Liver (tissue), 9 donors: ENCODE data around the gene ZNF697. TPM values are rescaled to one million over a fixed set of nuclear protein-coding genes. Genes with fewer than 3 reads are reported as not detected.

Source experiments
- DNase-seq: peaks from one replicate; pipeline ENCODE4 v3.0.0-alpha.2; 2017; ENCODE audit warnings: low spot score
- H3K27ac ChIP-seq, 2 donors: one replicate each; pipeline ENCODE4 v1.7.0; 2013; ENCODE audit warnings: inconsistent platforms in 2 of 2, low read length in 2 of 2, control low read depth in 1 of 2, low read depth in 1 of 2, mild to moderate bottlenecking in 1 of 2
- H3K27me3 ChIP-seq, 4 donors: one replicate each; pipeline versions ENCODE4 v1.6.1 to v1.7.0; 2013; ENCODE audit warnings: low read length in 3 of 4, inconsistent platforms in 1 of 4, mild to moderate bottlenecking in 1 of 4, moderate library complexity in 1 of 4; ENCODE audit not compliant: control insufficient read depth in 4 of 4, insufficient read depth in 4 of 4
- H3K36me3 ChIP-seq, 4 donors: one replicate each; pipeline versions ENCODE4 v1.6.1 to v1.7.0; 2013; ENCODE audit warnings: low read length in 3 of 4, mild to moderate bottlenecking in 3 of 4, low read depth in 1 of 4, moderate library complexity in 1 of 4; ENCODE audit not compliant: control insufficient read depth in 4 of 4, insufficient read depth in 3 of 4
- H3K4me1 ChIP-seq, 4 donors: one replicate each; pipeline versions ENCODE4 v1.6.1 to v1.7.0; 2013; ENCODE audit warnings: low read length in 3 of 4, mild to moderate bottlenecking in 3 of 4, moderate library complexity in 1 of 4; ENCODE audit not compliant: control insufficient read depth in 4 of 4, insufficient read depth in 4 of 4
- H3K4me3 ChIP-seq, 3 donors: one replicate each; pipeline versions ENCODE4 v1.6.1 to v1.7.0; 2013; ENCODE audit warnings: low read length in 3 of 3, control low read depth in 1 of 3, low read depth in 1 of 3, mild to moderate bottlenecking in 1 of 3
- H3K9ac ChIP-seq, 2 donors: one replicate each; pipeline ENCODE4 v1.7.0; 2013; ENCODE audit warnings: low read length in 2 of 2, mild to moderate bottlenecking in 2 of 2, moderate library complexity in 2 of 2, control low read depth in 1 of 2, low read depth in 1 of 2
- H3K9me3 ChIP-seq, 4 donors: one replicate each; pipeline versions ENCODE4 v1.6.1 to v1.7.0; 2013; ENCODE audit warnings: low read length in 3 of 4; ENCODE audit not compliant: control insufficient read depth in 4 of 4
- EGR1 ChIP-seq, 2 donors: IDR thresholded peaks; 2 replicates each; pipeline ENCODE4 v1.6.1; 2016 to 2018; ENCODE audit warnings: antibody characterized with exemption in 2 of 2, low read depth in 2 of 2
- FOXA1 ChIP-seq: IDR thresholded peaks from 2 replicates; pipeline ENCODE4 v1.6.1; 2016; ENCODE audit warnings: antibody characterized with exemption
- FOXA2 ChIP-seq: IDR thresholded peaks from 2 replicates; pipeline ENCODE4 v1.6.1; 2016; ENCODE audit warnings: antibody characterized with exemption
- GABPA ChIP-seq, 2 donors: IDR thresholded peaks in 1 of 2; conservative IDR thresholded peaks in 1 of 2; 2 replicates each; pipeline ENCODE4 v1.6.1; 2016; ENCODE audit warnings: antibody characterized with exemption in 2 of 2, mild to moderate bottlenecking in 1 of 2, moderate library complexity in 1 of 2
- HNF4A ChIP-seq, 2 donors: conservative IDR thresholded peaks; 2 replicates each; pipeline ENCODE4 v1.6.1; 2016; ENCODE audit warnings: antibody characterized with exemption in 2 of 2, mild to moderate bottlenecking in 2 of 2
- HNF4G ChIP-seq: IDR thresholded peaks from 2 replicates; pipeline ENCODE4 v1.6.1; 2016; ENCODE audit warnings: antibody characterized with exemption
- JUND ChIP-seq, 2 donors: IDR thresholded peaks; 2 replicates each; pipeline ENCODE4 v1.6.1; 2016; ENCODE audit warnings: antibody characterized with exemption in 2 of 2
- NR2F2 ChIP-seq: IDR thresholded peaks from 2 replicates; pipeline ENCODE4 v1.6.1; 2016; ENCODE audit warnings: antibody characterized with exemption
- RAD21 ChIP-seq, 2 donors: IDR thresholded peaks; 2 replicates each; pipeline ENCODE4 v1.6.1; 2016; ENCODE audit warnings: antibody characterized with exemption in 2 of 2, mild to moderate bottlenecking in 2 of 2
- RXRA ChIP-seq, 2 donors: IDR thresholded peaks; 2 replicates each; pipeline ENCODE4 v1.6.1; 2017 to 2018; ENCODE audit warnings: antibody characterized with exemption in 2 of 2, mild to moderate bottlenecking in 1 of 2
- SP1 ChIP-seq: IDR thresholded peaks from 2 replicates; pipeline ENCODE4 v1.6.1; 2018; ENCODE audit warnings: antibody characterized with exemption, mild to moderate bottlenecking
- TAF1 ChIP-seq: conservative IDR thresholded peaks from 2 replicates; pipeline ENCODE4 v1.6.1; 2016; ENCODE audit warnings: antibody characterized with exemption, mild to moderate bottlenecking
- YY1 ChIP-seq: IDR thresholded peaks from 2 replicates; pipeline ENCODE4 v1.6.1; 2016; ENCODE audit warnings: antibody characterized with exemption, mild to moderate bottlenecking
- WGBS: extraction: QIAGEN DNeasy Blood & Tissue Kit; methylation state at CpG from one replicate; pipeline ENCODE4 v1.1.7; 2013; 5-methylcytosine and 5-hydroxymethylcytosine counted together
- polyA plus RNA-seq, 2 donors: library from polyadenylated mRNA; stranded (reverse) in 1 of 2; unstranded in 1 of 2; fragments of 200-250 nt in 1 of 2; fragments of >200 nt in 1 of 2; fragmentation: Nextera tagmentation in 1 of 2; extraction: Ambion mirVana in 1 of 2; gene quantifications; one replicate each; pipeline versions ENCODE4 v1.2.1 to v1.2.3, GENCODE V29; 2013 to 2015
- total RNA-seq, 2 donors: library from RNA; depleted of rRNA; stranded (reverse); fragments of >200 nt; gene quantifications; one replicate each; pipeline ENCODE4 v1.2.3, GENCODE V29; 2014
- TF ChIP-seq, protein P1 (sequence below): IDR thresholded peaks from 2 replicates; pipeline ENCODE4 v1.6.1; 2016; ENCODE audit warnings: antibody characterized with exemption
- TF ChIP-seq, protein P2 (sequence below): fragments of 150-350 bp; IDR thresholded peaks from 2 replicates; pipeline ENCODE4 v1.5.1; 2017; ENCODE audit warnings: improper control_type of control experiment, low read depth, low read length; ENCODE audit not compliant: missing input control
- TF ChIP-seq, protein P3 (sequence below): IDR thresholded peaks from 2 replicates; pipeline ENCODE4 v1.6.1; 2016; ENCODE audit warnings: antibody characterized with exemption
- TF ChIP-seq, protein P4 (sequence below): IDR thresholded peaks from 2 replicates; pipeline ENCODE4 v1.6.1; 2016; ENCODE audit warnings: antibody characterized with exemption
- TF ChIP-seq, protein P5 (sequence below): IDR thresholded peaks from 2 replicates; pipeline ENCODE4 v1.6.1; 2016; ENCODE audit warnings: antibody characterized with exemption, mild to moderate bottlenecking
- donor health status: healthy.
- donor health status: healthy.
- donor health status: healthy.
- donor health status: healthy.
- donor health status: healthy.

The ZNF697 gene
- total and polyA plus RNA-seq, 4 donors: 0.89 to 4.5 (median 3.2) TPM

DNA sequence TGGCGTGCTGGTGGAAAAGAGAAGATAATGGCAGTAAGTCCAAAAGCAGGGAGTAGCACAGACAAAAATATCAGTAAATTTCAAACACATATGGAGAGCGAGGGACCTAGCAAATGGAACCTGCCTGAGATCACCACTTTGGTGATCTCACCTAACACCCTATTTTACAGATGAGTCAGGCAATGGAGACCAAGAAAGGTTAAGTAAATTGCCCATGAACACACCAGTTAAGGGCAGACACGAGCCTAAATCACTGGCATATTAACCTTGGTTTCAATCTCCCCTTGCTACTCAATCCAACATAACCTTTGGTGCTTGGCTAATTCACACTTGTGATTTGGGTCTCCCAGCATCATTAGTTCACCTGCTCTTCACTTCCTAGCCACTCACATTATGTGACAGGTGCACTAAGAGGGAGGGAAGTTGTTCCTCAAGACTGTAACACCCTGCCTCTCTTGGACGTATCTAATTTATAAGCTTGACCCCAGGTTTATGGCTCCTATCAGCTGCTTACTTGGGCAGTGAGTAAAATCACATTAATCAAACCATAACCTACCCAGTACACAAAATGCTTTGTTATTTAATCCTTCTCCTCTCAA, 11.5 kb downstream of the ZNF697 start:
- Histone ChIP-seq H3K4me1 (peaks cover 8 to 12% (median 11%) of the 10 kb centered on the region in 4 donors), H3K27ac (peak overlapping the region in 1 of 2 donors; percentile 13), H3K36me3 (peaks cover 0 to 2% (median 0%) of the 10 kb centered on the region in 4 donors), H3K9ac (no peak overlapping the region), H3K27me3 (no peaks in the 10 kb centered on the region), H3K9me3 (no peaks in the 10 kb centered on the region), H3K4me3 (no peak overlapping the region)
- no peak for TF ChIP-seq FOXA2
- TF ChIP-seq, protein P1, sequence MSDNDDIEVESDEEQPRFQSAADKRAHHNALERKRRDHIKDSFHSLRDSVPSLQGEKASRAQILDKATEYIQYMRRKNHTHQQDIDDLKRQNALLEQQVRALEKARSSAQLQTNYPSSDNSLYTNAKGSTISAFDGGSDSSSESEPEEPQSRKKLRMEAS: no peak
- no peak for TF ChIP-seq JUND (IDR thresholded peaks at IDR 0.05)
- TF ChIP-seq EGR1 (IDR thresholded peaks at IDR 0.05; ENCODE audit: low read depth in 2 of 2): no peak
- TF ChIP-seq, protein P2, sequence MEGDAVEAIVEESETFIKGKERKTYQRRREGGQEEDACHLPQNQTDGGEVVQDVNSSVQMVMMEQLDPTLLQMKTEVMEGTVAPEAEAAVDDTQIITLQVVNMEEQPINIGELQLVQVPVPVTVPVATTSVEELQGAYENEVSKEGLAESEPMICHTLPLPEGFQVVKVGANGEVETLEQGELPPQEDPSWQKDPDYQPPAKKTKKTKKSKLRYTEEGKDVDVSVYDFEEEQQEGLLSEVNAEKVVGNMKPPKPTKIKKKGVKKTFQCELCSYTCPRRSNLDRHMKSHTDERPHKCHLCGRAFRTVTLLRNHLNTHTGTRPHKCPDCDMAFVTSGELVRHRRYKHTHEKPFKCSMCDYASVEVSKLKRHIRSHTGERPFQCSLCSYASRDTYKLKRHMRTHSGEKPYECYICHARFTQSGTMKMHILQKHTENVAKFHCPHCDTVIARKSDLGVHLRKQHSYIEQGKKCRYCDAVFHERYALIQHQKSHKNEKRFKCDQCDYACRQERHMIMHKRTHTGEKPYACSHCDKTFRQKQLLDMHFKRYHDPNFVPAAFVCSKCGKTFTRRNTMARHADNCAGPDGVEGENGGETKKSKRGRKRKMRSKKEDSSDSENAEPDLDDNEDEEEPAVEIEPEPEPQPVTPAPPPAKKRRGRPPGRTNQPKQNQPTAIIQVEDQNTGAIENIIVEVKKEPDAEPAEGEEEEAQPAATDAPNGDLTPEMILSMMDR: no peak
- no peak for TF ChIP-seq HNF4A (conservative IDR thresholded peaks at IDR 0.05)
- WGBS: 92% methylated on average over 4 of the region's 4 CpGs
- no peak for DNase-seq

DNA sequence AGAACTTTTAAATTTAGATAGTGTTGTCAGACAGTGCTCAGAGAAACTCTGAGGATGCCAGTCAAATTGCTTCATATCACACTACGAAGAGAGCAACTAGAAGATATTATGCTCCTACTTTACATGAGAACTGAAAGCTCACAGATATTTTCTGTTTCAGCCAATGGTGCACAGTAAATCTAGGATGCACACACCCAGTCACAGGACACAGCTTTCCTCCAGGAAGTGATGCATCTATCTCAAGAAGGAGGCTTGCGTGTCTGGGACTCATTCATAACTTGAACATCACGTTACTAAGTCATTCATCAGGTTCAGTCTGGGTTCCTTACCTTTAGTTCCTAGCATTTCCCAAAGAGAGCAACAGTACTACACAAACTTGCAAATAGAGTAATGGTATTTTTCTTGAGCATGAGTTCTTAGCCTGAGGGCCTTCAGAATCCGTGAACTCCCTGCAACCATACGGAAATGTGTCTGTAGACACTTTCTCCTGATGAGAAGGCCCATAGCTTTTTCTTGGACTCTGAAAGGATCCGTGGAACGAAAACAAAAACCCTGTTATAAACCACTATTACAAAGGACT, 12.2 kb downstream of the ZNF697 start:
- Histone ChIP-seq H3K4me1 (peaks cover 11 to 17% (median 15%) of the 10 kb centered on the region in 4 donors), H3K27me3 (no peaks in the 10 kb centered on the region), H3K4me3 (no peak overlapping the region), H3K9ac (no peak overlapping the region), H3K27ac (peak overlapping the region in 1 of 2 donors; percentile 13), H3K36me3 (peaks cover 0 to 2% (median 0%) of the 10 kb centered on the region in 4 donors), H3K9me3 (no peaks in the 10 kb centered on the region)
- TF ChIP-seq, protein P3, sequence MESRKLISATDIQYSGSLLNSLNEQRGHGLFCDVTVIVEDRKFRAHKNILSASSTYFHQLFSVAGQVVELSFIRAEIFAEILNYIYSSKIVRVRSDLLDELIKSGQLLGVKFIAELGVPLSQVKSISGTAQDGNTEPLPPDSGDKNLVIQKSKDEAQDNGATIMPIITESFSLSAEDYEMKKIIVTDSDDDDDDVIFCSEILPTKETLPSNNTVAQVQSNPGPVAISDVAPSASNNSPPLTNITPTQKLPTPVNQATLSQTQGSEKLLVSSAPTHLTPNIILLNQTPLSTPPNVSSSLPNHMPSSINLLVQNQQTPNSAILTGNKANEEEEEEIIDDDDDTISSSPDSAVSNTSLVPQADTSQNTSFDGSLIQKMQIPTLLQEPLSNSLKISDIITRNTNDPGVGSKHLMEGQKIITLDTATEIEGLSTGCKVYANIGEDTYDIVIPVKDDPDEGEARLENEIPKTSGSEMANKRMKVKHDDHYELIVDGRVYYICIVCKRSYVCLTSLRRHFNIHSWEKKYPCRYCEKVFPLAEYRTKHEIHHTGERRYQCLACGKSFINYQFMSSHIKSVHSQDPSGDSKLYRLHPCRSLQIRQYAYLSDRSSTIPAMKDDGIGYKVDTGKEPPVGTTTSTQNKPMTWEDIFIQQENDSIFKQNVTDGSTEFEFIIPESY: no peak
- TF ChIP-seq, protein P1: no peak
- no peak for TF ChIP-seq JUND (IDR thresholded peaks at IDR 0.05)
- no peak for TF ChIP-seq GABPA (IDR thresholded peaks at IDR 0.05 in 1 of 2, conservative IDR thresholded peaks at IDR 0.05 in 1 of 2)
- no peak for TF ChIP-seq RXRA (IDR thresholded peaks at IDR 0.05)
- no peak for TF ChIP-seq TAF1
- TF ChIP-seq SP1: no peak
- TF ChIP-seq, protein P4, sequence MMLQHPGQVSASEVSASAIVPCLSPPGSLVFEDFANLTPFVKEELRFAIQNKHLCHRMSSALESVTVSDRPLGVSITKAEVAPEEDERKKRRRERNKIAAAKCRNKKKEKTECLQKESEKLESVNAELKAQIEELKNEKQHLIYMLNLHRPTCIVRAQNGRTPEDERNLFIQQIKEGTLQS: no peak
- no peak for TF ChIP-seq FOXA2
- no peak for TF ChIP-seq EGR1 (IDR thresholded peaks at IDR 0.05; ENCODE audit: low read depth in 2 of 2)
- TF ChIP-seq HNF4A (conservative IDR thresholded peaks at IDR 0.05): no peak
- TF ChIP-seq YY1: no peak
- no peak for TF ChIP-seq HNF4G
- TF ChIP-seq, protein P5, sequence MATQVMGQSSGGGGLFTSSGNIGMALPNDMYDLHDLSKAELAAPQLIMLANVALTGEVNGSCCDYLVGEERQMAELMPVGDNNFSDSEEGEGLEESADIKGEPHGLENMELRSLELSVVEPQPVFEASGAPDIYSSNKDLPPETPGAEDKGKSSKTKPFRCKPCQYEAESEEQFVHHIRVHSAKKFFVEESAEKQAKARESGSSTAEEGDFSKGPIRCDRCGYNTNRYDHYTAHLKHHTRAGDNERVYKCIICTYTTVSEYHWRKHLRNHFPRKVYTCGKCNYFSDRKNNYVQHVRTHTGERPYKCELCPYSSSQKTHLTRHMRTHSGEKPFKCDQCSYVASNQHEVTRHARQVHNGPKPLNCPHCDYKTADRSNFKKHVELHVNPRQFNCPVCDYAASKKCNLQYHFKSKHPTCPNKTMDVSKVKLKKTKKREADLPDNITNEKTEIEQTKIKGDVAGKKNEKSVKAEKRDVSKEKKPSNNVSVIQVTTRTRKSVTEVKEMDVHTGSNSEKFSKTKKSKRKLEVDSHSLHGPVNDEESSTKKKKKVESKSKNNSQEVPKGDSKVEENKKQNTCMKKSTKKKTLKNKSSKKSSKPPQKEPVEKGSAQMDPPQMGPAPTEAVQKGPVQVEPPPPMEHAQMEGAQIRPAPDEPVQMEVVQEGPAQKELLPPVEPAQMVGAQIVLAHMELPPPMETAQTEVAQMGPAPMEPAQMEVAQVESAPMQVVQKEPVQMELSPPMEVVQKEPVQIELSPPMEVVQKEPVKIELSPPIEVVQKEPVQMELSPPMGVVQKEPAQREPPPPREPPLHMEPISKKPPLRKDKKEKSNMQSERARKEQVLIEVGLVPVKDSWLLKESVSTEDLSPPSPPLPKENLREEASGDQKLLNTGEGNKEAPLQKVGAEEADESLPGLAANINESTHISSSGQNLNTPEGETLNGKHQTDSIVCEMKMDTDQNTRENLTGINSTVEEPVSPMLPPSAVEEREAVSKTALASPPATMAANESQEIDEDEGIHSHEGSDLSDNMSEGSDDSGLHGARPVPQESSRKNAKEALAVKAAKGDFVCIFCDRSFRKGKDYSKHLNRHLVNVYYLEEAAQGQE: no peak
- TF ChIP-seq RAD21 (IDR thresholded peaks at IDR 0.05): no peak
- TF ChIP-seq NR2F2: no peak
- TF ChIP-seq, protein P2: no peak
- no peak for TF ChIP-seq FOXA1
- 85% methylated on average over 7 of the region's 7 CpGs for WGBS
- no peak for DNase-seq
